Choroid plexus epithelial cell (primary cell): ENCODE results near the gene ERBB3.
A peak's percentile ranks its signal among the peaks of the same experiment; 100 is the strongest.

Experiments
- DNase-seq: peaks from one replicate; pipeline ENCODE4 v3.0.0-alpha.2; 2010; ENCODE audit warnings: low read depth
- H3K4me3 ChIP-seq: 2 replicates; pipeline ENCODE4 v1.5.1; 2011; ENCODE audit warnings: low read depth, mild to moderate bottlenecking, control low read depth, low read length, moderate library complexity
- TF ChIP-seq, protein P1 (sequence below): conservative IDR thresholded peaks from 2 replicates; pipeline ENCODE4 v1.5.1; 2011; ENCODE audit warnings: low read depth, mild to moderate bottlenecking, control low read depth, inconsistent platforms, low read length, moderate library complexity

The ERBB3 gene

GRCh38 chr12:56126732-56127239 is 46.8 kb downstream of the ERBB3 start:
- TF ChIP-seq, protein P1, sequence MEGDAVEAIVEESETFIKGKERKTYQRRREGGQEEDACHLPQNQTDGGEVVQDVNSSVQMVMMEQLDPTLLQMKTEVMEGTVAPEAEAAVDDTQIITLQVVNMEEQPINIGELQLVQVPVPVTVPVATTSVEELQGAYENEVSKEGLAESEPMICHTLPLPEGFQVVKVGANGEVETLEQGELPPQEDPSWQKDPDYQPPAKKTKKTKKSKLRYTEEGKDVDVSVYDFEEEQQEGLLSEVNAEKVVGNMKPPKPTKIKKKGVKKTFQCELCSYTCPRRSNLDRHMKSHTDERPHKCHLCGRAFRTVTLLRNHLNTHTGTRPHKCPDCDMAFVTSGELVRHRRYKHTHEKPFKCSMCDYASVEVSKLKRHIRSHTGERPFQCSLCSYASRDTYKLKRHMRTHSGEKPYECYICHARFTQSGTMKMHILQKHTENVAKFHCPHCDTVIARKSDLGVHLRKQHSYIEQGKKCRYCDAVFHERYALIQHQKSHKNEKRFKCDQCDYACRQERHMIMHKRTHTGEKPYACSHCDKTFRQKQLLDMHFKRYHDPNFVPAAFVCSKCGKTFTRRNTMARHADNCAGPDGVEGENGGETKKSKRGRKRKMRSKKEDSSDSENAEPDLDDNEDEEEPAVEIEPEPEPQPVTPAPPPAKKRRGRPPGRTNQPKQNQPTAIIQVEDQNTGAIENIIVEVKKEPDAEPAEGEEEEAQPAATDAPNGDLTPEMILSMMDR = no peak
- no peak overlapping the region for H3K4me3 ChIP-seq
- no peak for DNase-seq

DNA sequence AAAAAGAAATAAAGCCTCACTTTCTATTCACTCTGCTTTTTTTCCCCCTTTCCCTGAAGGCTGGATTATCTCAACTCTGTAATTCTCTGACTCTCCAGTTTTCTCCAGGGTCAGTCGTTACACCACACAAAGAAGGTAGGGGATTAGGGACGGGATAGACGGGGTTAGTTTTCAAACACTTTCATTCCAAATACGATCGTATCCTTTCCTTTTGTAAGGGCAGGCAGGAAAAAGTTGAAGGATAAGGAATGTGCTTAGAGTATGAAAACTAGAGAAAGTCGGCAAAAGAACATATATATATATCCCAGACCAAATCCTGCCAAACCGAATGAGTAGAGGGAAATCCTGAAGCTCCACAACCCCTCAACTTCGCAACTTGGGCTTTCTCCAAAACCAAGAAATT is 47.5 kb downstream of the ERBB3 start:
- no peak for DNase-seq
- TF ChIP-seq, protein P1 = no peak
- peak overlapping the region; percentile 51 for H3K4me3 ChIP-seq

- DNase-seq = peak; percentile 100
- H3K4me3 ChIP-seq = peak within 1 kb of the TSS; percentile 70
- TF ChIP-seq, protein P1 = peak; percentile 2
Measured at GRCh38 chr12:56127888-56128669, 48.1 kb downstream of the ERBB3 start, which contains the start of gene ESYT1. Gene ESYT1 (plus strand): TSS chr12:56128267. CDS start chr12:56128320, 53 bp downstream.

- peak; percentile 31 for DNase-seq
- TF ChIP-seq, protein P1 = no peak
Measured at GRCh38 chr12:56128670-56129205, 48.8 kb downstream of the ERBB3 start.

DNA sequence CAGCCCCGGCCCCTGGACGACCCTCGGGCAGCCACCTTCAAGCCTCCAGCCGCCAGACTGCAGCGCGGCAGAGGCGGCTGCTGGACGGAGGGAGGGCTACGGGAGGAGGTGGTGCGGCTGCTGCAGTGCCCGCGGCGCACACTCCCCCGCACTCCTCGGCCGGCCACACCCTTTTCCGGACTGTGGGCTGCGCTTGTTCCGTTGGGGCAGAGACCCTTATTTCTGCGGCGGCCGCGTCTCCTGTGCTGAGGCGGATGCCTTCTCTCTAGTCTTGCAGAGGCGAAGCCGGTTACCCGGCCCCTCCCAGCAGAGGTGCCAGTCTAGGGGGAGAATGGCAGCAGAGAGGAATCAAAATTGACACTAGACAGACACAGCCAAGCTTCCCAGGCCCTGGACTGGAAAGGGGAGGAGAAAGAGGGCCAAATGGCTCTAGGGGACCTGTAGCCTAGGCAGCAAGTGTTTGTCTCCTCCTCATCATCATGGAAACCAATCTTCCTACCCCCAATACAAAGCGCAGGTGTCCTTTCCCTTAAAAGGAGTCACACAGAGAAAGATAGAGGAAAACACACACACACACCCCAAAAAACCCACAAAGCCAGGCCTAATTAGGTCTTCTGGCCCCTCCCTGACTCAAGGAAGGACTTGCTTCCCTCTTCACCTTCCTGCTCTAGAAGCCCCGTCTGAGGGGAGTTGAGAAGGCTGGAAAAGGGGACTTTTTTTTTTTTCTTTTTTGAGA is 49.4 kb downstream of the ERBB3 start:
- TF ChIP-seq, protein P1 = no peak
- H3K4me3 ChIP-seq = peak overlapping the region; percentile 70
- no peak for DNase-seq

More at GRCh38 chr12:56128670-56129205, 48.8 kb downstream of the ERBB3 start:
- H3K4me3 ChIP-seq = peak overlapping the region; percentile 70

DNA sequence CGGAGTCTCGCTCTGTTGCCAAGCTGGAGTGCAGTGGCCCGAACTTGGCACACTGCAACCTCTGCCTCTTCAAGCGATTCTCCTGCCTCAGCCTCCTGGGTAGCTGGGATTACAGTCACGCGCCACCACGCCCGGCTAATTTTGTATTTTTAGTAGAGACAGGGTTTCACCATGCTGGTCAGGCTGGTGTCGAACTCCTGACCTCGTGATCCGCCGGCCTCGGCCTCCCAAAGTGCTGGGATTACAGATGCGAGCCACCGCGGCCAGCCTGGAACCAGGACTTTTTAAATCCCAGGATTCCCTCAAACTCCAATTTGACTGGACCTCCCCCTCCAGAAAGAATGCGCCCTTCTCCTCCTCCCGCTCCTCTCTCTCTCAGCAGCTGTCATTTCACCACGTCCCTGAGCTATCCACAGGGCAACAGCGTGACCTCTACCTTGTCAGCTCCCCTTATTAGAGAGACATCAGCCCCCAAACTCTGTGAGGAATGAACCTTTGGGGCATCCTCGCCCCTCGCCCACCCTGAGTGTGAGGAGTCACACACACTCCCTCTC is 50.1 kb downstream of the ERBB3 start:
- TF ChIP-seq, protein P1 = no peak
- peak overlapping the region; percentile 70 for H3K4me3 ChIP-seq
- no peak for DNase-seq
